ENCODE data around the gene TDP2.

TDP2 gene

DNA sequence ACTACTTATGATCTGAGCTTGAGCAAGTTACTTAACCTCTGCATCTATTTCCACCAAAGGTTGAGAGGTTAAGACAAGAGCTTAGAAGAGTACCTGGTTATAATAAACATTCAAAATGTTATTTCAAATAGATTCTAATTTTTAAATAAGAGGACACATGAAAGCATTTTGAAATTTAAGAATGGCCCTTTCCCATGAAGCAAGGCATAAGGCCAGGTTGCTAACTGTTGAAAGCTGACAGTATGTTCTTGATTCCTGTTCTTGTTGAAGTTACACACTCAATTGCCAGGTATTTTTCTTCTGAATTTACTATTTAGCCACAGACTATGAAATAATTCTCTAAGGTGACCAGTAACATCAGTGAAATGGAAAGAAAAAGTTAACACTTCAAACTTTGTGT lies 37.8 kb upstream of the TDP2 start:
- TF ChIP-seq SIN3A (IDR thresholded peaks at IDR 0.05; ENCODE audit: borderline replicate concordance, insufficient read depth, low read length): no peak
- no peak; the same call in 1 of the 2 replicates for TF ChIP-seq POLR2AphosphoS5 (IDR thresholded peaks at IDR 0.05; ENCODE audit: low read depth, low read length)
- TF ChIP-seq FOXP2 (optimal IDR thresholded peaks at IDR 0.05; ENCODE audit: borderline replicate concordance, extremely low read depth, extremely low read length, insufficient read depth): no peak
- TF ChIP-seq, protein P1, sequence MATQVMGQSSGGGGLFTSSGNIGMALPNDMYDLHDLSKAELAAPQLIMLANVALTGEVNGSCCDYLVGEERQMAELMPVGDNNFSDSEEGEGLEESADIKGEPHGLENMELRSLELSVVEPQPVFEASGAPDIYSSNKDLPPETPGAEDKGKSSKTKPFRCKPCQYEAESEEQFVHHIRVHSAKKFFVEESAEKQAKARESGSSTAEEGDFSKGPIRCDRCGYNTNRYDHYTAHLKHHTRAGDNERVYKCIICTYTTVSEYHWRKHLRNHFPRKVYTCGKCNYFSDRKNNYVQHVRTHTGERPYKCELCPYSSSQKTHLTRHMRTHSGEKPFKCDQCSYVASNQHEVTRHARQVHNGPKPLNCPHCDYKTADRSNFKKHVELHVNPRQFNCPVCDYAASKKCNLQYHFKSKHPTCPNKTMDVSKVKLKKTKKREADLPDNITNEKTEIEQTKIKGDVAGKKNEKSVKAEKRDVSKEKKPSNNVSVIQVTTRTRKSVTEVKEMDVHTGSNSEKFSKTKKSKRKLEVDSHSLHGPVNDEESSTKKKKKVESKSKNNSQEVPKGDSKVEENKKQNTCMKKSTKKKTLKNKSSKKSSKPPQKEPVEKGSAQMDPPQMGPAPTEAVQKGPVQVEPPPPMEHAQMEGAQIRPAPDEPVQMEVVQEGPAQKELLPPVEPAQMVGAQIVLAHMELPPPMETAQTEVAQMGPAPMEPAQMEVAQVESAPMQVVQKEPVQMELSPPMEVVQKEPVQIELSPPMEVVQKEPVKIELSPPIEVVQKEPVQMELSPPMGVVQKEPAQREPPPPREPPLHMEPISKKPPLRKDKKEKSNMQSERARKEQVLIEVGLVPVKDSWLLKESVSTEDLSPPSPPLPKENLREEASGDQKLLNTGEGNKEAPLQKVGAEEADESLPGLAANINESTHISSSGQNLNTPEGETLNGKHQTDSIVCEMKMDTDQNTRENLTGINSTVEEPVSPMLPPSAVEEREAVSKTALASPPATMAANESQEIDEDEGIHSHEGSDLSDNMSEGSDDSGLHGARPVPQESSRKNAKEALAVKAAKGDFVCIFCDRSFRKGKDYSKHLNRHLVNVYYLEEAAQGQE (IDR thresholded peaks at IDR 0.05; ENCODE audit: insufficient read depth in 1 of 2, low read depth in 2 of 2, low read length in 2 of 2): no peak
- no peak for TF ChIP-seq TAF1 (IDR thresholded peaks at IDR 0.05; ENCODE audit: borderline replicate concordance, insufficient read depth, low read length)

DNA sequence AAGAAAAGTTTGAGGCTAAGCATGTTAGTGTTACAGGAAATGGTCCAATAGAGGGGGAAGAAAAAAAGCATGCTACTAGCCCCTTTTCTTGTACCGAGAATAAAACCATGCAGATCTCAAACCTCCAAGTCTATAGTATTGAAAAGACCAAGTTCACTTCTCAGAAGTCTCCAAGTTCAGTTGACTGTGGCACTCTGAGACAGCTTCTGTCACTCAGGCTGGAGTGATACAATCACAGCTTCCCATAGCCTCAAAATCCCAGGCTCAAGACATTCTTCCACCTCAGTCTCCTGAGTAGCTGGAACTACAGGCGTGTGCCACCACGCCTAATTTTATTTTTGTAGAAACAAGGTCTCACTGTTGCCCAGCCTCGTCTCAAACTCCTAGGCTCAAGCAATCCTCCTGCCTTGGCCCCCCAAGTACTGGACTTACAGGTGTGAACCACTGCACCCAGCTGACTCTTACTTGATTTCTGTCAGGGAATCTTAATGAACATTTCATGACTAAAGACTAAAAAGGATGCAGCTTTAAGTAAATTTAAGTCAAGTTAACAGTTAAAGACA lies 36.1 kb upstream of the TDP2 start:
- TF ChIP-seq, protein P1 (IDR thresholded peaks at IDR 0.05; ENCODE audit: insufficient read depth in 1 of 2, low read depth in 2 of 2, low read length in 2 of 2): no peak
- TF ChIP-seq POLR2AphosphoS5 (IDR thresholded peaks at IDR 0.05; ENCODE audit: low read depth, low read length) (peak; percentile 56), FOXP2 (optimal IDR thresholded peaks at IDR 0.05; ENCODE audit: borderline replicate concordance, extremely low read depth, extremely low read length, insufficient read depth) (no peak), SIN3A (IDR thresholded peaks at IDR 0.05; ENCODE audit: borderline replicate concordance, insufficient read depth, low read length) (no peak), TAF1 (IDR thresholded peaks at IDR 0.05; ENCODE audit: borderline replicate concordance, insufficient read depth, low read length) (no peak)

DNA sequence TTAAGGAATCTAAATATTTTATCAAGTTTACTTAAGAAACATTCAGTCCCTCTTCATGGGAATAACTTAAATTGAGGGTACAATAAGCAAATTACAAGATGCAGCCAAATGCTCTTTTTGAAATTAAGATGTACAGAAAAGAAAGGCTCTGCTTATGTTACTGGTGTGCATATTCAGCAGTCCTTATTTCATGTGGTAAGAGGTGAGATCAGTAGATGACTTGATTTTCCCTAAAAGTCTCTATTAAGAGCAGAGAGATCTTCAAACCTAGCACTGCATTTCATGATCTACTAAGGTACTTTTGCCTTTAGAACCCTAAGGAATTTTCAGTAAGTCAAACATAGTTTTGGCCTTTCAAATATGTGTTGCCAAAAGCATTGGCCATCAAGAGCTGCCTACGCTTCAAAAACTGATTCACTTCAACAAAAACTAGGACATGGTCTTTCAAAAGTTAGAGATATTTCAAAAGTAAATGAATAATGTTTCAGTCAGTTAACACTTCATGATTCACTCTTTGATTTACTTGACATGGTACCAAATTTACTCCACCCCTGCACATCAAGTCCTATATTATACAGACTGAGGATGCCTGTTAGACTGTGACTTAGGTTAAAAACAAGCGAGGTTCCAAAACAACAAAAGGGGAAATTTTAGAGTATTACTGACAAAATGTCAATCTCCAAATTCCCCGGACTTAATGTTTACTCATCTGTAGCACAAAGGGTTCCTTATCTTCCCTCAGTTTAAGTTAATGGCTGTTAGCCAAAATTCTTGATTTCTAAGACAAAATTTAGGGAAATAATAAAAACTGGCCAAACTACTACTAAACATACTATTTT lies 33.0 kb upstream of the TDP2 start:
- no peak for TF ChIP-seq POLR2AphosphoS5 (IDR thresholded peaks at IDR 0.05; ENCODE audit: low read depth, low read length)
- no peak for TF ChIP-seq FOXP2 (optimal IDR thresholded peaks at IDR 0.05; ENCODE audit: borderline replicate concordance, extremely low read depth, extremely low read length, insufficient read depth)
- TF ChIP-seq, protein P1 (IDR thresholded peaks at IDR 0.05; ENCODE audit: insufficient read depth in 1 of 2, low read depth in 2 of 2, low read length in 2 of 2): no peak
- TF ChIP-seq SIN3A (IDR thresholded peaks at IDR 0.05; ENCODE audit: borderline replicate concordance, insufficient read depth, low read length): no peak
- no peak for TF ChIP-seq TAF1 (IDR thresholded peaks at IDR 0.05; ENCODE audit: borderline replicate concordance, insufficient read depth, low read length)

DNA sequence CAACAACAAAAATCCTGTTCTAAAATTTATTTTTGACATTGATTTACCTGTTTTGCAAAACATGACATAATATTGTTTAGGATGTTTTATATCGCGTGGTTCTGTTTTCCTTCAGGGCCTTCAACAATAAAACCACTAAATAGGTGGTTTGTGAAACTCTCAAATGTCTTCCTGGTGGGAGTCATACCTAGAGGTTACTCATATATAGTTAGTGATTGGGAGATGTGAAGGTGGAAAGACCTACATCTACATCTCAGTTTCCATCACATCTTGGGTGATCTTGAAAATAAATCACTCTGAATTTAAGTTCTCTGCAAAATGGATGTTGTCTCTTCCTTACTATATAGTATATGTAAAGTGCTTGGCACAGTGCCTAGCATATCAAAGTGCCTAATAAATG lies 29.4 kb upstream of the TDP2 start:
- TF ChIP-seq SIN3A (IDR thresholded peaks at IDR 0.05; ENCODE audit: borderline replicate concordance, insufficient read depth, low read length) (no peak), POLR2AphosphoS5 (IDR thresholded peaks at IDR 0.05; ENCODE audit: low read depth, low read length) (no peak), TAF1 (IDR thresholded peaks at IDR 0.05; ENCODE audit: borderline replicate concordance, insufficient read depth, low read length) (no peak), FOXP2 (optimal IDR thresholded peaks at IDR 0.05; ENCODE audit: borderline replicate concordance, extremely low read depth, extremely low read length, insufficient read depth) (no peak)
- TF ChIP-seq, protein P1 (IDR thresholded peaks at IDR 0.05; ENCODE audit: insufficient read depth in 1 of 2, low read depth in 2 of 2, low read length in 2 of 2): no peak

Measured in PFSK-1 (cell line).